SW480 (cell line): Measurements from ENCODE around the gene MED26.

ENCODE experiments used
- DNase-seq: peaks from one replicate; pipeline ENCODE4 v3.0.0-alpha.2; 2016; ENCODE audit warnings: low spot score

Gene MED26

GRCh38 chr19:16650821-16651220 lies 22.8 kb upstream of the MED26 start:
- no peak for DNase-seq

GRCh38 chr19:16649734-16650133 lies 21.7 kb upstream of the MED26 start:
- no peak for DNase-seq

- DNase-seq = no peak
These were observed 17.1 kb upstream of the MED26 start for GRCh38 chr19:16645140-16645539.

- no peak for DNase-seq
These were observed 13.7 kb upstream of the MED26 start for GRCh38 chr19:16641695-16642094.

- DNase-seq = no peak
These were observed 12.9 kb upstream of the MED26 start for GRCh38 chr19:16640951-16641350.

DNA sequence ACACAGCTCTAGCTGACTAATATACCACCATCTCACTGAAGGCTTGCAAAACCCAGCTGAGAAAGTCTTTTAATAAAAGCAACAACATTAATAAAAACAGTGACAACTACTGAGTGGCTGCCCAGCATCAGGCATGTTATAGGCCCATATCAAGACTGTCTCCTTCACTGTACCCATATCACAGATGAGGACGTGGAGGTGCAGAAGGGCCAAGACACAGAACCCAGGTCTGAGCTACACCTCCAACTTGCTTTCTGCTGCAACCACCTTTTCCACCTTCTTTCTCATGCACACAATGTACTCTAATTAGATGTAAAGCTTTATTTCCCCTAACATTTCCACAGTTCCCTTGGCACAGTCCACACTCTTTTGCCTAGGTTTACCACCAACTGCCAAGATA lies 10.7 kb upstream of the MED26 start:
- no peak for DNase-seq

DNA sequence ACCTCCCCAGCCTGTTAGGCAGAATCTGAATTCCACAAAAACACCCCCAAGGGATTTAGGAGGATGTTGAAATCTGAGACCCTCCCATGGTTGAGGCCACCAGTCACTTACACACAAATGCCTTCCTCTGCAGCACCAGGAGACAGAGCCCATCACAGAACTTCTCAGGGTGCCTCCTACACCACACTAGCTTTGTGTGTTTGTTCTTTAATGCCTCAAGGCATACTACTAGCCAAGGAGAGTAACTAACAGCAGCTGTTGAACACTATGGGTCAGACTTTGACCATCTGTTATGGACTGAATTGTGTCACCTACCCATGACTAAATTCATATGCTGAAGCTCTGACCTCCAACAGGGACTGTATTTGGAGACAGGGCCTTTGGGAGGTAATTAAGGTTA lies 9.5 kb upstream of the MED26 start:
- no peak for DNase-seq

GRCh38 chr19:16631465-16631864 lies 3.5 kb upstream of the MED26 start:
- DNase-seq = no peak

DNA sequence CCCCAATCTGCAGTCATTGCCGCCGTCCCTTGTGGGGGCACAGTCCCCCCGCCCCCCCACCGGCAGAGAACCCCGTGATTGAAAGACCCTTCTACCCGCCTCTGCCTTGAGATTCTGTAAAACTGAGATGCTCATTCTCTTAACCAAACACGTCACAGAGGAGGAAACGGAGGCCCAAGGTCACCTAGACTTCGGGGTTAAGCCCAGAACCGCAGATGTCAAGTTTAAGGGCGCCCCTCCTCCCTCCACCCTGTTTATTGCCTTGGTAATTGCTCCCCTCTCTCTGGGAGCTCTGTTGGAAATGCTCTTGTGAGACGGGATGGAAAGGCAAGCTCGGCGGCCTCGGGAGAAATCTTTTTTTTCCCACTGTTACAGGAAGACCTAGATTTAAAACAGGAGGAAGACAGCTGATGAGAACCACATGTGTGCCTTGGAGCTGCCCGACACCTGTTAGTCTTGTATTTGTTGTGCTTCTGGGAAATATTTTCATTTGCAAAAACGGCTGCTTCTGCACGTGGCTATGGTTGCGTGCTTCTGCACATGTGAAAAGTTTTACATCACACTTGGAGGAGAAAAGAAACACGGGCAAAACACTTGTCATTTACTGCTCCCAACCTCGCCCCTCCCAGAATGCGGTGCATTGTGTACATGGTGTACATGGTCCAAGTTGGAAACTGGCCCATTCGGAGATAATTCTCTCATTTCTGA lies 1.1 kb upstream of the MED26 start:
- peak; percentile 18 for DNase-seq

DNA sequence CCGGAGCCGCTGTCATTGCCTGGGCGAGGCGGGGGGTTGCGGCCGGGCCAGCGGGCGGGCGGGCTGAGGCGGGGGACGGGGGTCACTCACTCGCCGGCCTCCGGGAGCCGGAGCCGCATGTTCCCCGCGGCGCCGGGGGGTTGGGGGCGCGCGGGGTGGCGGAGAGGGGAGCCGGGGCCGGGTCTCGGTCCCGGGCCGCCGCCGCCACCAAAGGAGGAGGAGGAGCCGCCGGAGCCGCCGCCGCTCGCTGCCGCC lies 149 bp downstream of the MED26 start:
- DNase-seq = no peak

GRCh38 chr19:16627193-16627927 lies 644 bp downstream of the MED26 start:
- DNase-seq = no peak

DNA sequence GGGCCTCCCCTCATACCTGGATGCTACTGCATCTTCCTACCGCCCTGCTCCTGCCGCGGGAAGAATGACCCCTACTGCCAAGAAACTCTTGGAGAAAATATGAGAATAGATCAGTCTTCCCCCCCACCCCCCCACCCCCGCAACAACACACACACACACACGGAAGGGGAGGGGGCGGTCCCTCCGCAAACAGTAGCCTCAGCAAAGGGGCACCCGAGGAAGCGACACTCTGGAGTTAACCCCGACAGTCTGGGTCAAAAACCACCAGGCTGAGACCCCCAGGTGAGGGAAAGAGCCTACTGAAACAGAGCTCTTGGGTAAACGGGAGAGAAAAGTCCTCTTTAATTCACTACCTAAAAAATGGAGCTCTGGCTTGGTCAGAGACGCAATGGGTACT lies 1.2 kb downstream of the MED26 start:
- DNase-seq = no peak

DNA sequence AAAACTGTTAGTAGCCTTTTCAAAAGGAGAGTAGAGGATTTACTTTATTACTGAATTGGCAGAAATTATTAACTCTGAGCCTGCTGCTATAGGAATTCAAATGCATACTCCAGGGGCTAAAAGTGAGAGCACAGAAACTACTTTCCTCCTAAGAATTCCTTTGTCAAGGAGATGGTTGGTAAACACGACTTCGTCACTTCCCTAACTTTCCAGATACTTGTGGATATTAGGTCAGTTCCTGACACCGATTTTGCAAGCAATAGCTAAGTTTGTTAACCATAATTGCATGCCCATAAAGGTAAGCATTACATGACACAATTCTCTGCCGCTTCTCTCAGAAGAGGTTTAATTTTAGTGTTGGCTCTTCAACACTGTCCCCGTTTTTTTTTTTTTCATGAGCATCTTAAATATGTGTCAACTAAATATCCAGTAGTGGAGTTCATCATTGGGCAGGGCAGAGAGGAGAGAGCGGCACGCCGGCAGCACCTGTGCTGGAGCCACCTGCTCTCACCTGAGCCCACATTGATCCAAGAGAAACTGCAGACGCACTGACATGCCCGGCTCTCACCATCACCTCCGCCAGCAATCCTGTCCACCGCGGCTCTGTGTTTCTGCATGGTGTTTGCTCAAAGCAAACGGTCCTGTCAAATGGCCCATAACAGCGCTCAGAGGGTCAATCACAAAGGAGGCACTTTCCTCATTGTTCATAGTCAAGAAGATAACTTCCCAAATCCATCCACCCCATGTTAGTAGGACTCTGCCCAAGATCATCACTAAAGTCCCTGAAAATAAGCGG lies 2.6 kb downstream of the MED26 start:
- DNase-seq = no peak

DNA sequence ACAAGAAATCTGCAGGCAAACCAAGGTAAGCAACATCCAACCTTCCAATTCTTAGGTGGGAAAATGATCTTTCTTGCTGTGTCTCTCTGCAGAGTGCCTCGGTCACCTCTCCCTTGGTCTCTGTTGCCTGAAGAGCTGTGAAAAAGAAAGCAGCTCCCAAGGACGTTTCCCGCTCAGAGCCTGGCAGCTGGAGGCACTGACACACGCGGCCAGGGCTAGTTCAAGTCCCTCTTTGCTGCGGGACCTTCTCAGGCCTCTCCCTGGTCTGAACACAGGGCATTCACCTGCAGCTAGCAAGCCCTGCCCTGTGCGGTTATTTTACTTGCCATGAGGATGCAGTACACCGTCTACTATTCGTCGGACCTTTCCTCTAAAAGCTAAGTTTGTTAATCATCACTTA lies 3.8 kb downstream of the MED26 start:
- no peak for DNase-seq

- no peak for DNase-seq
These were observed 4.4 kb downstream of the MED26 start for GRCh38 chr19:16623576-16623975.

- no peak for DNase-seq
These were observed 4.9 kb downstream of the MED26 start for GRCh38 chr19:16623066-16623465.

- DNase-seq = no peak
These were observed 6.7 kb downstream of the MED26 start for GRCh38 chr19:16621165-16621800.

- DNase-seq = no peak
These were observed 7.4 kb downstream of the MED26 start for GRCh38 chr19:16620584-16620983.

GRCh38 chr19:16620018-16620417 lies 8.0 kb downstream of the MED26 start:
- DNase-seq = no peak

- DNase-seq = peak; percentile 59
These were observed 8.5 kb downstream of the MED26 start for GRCh38 chr19:16619457-16619856.

- DNase-seq = no peak
These were observed 9.8 kb downstream of the MED26 start for GRCh38 chr19:16618248-16618647.

DNA sequence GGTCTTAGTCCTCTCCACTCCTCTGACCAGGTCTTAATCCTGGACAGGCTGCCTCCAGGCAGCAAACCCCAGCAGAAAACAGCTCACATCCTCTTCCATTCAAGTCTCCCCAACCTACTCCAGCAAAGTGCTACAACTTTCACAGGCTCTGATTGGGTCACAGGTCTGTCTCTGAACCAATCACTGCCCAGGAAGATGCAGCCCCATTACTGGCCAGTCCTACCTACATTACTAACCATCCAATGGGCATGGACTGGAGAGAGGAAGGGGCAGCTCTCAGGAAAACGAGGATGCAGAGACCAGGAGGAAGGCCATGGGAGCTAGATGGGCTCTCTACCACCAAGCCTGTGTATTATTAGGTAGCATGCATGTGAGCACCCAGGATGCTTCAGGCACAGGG lies 12.2 kb downstream of the MED26 start:
- no peak for DNase-seq

GRCh38 chr19:16614941-16615340 lies 13.1 kb downstream of the MED26 start:
- DNase-seq = no peak
